Activated naive CD4-positive, alpha-beta T cell treated with Interleukin-2 at 50 U/mL for 16 hours (primary cell): ENCODE data around the gene PLD4.
"Not testable (repeated sequence)": the region's sequence is repeated elsewhere in the genome, so short reads cannot be mapped to it uniquely, and the experiment has no call there.

Experiments used
- DNase-seq: peaks from one replicate; pipeline ENCODE4 v3.0.0-alpha.2; 2020

PLD4 gene

DNA sequence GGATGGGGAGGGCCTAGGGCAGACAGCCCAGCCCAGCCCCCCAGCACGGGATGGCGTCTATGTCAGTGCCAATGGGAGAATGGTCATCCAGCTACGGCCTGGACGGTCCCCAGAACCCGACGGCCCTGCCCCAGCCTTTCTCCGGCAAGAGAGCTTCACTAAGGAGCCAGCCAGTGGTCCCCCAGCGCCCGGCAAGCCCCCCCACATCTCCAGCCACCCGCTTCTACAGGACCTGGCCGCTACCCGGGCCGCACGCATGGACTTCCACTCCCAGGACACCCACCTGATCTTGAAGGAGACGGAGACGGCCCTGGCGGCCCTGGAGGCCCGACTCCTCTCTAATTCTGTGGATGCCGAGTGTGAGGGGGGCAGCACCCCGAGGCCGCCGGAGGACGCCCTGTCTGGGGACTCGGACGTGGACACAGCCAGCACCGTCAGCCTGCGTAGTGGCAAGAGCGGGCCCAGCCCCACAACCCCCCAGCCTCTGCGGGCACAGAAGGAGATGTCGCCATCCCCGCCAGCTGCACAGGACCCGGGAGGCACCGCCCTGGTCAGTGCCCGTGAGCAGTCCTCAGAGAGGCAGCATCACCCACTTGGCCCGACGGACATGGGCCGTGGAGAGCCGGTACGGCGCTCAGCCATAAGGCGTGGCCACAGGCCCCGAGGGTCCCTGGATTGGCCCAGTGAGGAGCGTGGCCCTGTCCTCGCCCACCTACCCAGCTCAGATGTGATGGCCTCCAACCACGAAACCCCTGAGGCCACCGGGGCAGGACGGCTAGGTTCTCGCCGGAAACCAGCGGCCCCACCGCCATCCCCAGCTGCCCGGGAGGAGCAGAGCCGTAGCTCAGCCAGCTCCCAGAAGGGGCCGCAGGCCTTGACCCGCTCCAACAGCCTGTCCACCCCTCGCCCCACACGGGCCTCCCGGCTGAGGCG, 37.7 kb upstream of the PLD4 start:
- no peak for DNase-seq

- no peak for DNase-seq
Observed at GRCh38 chr14:104887623-104888488, 36.8 kb upstream of the PLD4 start.

DNA sequence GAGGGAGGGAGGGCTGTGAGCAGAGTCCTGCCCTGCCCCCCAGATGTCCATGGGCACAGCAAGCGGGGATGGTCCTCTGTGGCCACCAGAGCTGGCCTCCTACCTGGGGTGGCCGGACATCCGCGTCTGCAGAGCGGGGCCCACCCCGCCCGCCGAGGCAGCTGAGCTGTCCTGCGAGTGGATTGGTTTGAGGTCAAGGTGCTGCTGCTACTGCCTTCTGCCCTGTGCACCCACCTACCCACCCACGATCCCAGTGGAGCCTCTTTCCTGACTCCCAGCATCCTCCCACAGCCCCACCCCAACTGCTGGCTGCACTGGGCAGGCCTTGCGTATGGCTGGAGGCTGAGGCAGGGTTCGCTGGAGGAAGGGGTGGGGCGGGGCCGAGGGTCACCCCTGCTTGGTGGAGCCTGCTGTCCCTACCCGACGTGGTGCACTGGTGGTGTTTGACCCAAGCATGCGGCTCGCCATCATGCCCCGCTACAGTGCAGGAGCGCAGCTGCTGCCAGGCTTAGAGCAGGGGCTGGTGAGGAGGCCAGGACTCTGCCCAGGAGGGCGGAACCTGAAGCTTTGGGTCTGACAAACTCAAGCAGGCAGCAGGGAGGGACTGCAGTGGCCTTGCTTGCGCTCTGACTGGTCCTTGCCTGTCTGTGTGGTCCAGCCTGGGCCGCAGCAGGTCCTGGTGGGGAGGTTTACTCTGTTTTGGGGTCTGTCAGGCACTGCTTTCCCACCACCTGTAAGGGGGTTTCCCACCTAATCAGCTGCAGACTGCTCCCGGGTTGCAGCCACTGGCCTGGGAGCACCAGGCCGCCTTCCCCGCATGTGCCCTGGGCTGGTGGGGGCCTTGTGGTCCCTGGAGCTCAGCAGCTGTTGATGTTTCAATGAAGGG, 35.9 kb upstream of the PLD4 start:
- no peak for DNase-seq

DNA sequence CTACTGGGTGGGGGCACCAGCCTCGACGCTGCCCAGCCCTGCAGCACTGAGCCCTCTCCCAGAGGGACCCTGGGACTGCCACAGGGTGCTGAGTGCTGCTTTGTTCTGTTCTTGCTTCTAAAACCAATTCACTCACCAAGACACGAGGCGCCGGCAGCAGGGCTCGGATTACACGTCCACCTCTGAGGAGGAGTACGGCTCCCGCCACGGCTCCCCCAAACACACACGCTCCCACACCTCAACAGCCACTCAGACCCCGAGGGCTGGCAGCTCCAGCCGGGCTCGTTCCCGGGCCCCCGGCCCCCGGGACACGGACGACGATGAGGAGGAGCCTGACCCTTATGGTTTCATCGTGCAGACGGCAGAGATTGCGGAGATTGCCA, 35.3 kb upstream of the PLD4 start:
- DNase-seq, result no peak

DNA sequence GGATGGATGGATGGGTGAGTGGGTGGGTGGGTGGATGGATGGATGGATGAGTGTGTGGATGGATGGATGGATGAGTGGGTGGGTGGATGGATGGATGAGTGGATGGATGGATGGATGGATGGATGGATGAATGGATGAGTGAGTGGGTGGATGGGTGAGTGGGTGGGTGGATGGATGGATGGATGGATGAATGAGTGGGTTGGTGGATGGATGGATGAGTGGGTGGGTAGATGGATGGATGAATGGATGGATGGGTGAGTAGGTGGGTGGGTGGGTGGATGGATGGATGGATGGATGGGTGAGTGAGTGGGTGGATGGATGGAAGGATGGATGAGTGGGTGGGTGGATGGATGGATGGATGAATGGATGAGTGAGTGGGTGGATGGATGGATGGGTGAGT, 34.4 kb upstream of the PLD4 start:
- DNase-seq, result not testable (repeated sequence)

DNA sequence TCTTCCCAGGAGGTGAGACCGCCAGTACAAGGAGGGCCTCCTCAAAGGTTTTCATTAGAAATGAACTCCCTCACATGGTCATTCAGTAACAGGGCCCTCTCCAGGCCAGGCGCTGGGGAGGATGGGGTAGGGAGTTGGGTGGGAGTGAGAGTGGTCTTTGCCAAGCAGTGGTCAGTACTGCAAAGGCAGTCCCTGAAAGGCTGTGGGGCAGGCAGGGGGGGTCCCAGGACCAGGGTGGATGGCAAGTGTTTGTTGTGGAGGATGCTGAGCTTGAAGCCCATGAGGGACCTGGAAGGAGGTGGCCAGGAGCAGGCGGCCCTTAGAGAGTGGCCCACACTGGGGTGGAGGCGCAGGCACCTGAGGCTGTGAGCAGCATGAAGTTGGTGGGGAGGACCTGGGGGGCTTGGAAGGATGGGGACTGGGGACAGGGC, 33.5 kb upstream of the PLD4 start:
- no peak for DNase-seq

GRCh38 chr14:104891664-104892530, 32.8 kb upstream of the PLD4 start:
- DNase-seq, result no peak

- no peak for DNase-seq
Observed at GRCh38 chr14:104892531-104893434, 31.9 kb upstream of the PLD4 start.

- no peak for DNase-seq
Observed at GRCh38 chr14:104893435-104894207, 31.1 kb upstream of the PLD4 start.

DNA sequence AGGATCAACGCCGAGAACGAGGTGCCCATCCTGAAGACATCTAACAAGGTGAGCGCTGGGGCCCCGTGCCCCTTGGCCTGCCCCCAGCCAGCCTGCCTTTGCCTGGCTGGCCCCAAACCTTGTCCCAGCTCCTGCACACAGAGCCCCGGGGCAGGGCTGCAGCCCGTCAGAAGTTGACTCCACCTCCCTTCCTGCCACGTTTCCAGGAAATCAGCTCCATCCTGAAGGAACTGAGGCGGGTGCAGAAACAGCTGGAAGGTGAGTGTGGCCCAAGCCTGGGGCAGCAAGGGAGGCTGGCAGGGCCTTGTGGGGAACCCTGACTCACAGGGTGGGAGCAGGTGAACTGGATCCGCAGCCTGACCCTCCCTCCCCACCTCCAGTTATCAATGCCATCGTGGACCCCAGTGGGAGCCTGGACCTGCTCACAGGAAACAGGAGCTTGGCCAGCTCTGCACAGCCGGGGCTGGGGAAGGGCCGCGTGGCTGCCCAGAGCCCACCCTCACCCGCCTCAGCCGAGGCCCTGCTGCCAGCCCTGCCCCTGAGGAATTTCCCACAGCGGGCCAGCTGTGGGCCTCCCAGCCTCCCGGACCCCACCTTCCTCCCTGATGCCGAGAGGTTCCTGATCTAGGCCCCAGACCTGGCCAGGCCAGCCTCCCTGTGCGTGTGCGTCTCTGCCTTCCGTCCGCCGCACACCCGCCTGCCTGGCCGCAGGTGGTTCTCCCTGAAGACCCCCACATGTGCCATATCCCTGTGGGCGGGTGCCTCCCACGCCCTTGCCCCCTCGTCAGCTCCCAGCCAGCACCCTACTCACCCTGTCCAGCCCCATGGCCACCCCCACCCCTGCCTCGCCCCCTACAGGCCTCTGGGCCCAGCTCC, 30.1 kb upstream of the PLD4 start:
- no peak for DNase-seq

GRCh38 chr14:104895207-104895785, 29.4 kb upstream of the PLD4 start:
- no peak for DNase-seq

GRCh38 chr14:104895786-104896661, 28.7 kb upstream of the PLD4 start:
- no peak for DNase-seq

DNA sequence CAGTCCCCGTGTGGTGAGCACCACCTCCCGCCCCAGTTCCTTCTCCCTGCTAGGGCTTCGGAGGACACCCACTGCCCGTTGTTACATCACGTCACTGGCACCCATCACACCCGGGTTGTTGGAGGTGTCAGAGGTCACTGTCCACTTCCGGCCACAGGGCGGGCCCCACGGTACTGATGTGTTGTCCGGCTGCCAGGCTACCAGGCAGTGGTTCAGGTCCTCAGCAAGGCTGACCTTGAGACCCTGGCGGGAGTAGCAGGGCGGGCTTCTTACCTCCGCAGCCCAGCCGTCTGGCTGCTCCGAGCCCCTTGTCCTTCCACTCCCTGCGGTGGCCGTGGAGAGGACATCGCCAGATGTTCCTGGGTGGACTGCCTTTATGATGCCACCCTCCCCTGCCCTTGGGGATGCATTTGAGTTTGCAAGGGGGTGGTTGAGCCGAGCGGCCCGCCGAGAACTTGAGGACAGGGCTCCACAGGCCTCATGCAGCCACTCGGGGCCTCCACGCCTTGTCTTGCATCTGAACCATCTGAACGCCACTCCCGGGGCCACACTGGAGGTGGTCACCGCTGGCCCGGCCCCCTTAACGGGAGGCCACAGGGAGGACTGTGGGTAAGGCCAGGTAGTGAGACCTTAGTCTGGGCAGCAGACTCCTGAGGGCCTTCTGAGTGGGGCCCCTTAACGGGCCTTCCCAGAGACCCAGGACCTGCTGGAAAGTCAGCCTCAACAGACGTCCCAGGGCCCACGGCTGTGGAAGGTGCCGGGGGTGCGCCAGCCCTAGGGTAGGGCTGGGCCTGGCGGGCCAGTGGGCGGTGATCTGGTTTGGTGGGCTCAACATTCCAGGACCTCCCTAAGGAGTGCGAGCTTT, 27.1 kb upstream of the PLD4 start:
- no peak for DNase-seq

DNA sequence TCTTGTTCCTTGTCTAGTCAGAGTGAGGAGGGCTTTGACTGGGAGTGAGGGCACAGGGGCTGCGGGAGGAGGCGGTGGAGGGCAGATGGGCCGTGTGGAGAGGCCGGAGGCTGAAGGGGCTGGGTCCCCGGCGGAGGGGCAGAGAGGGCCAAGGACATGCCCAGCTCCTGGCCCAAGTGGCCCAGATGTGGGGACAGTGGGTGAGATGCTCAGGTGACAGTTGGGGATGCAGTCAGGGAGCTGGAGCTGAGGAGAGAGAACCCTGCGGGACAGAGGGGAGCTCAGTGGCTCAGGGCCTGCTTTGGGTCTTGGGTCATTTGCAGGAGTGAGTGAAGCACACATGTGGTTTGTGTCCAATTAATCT, 26.5 kb upstream of the PLD4 start:
- no peak for DNase-seq

DNA sequence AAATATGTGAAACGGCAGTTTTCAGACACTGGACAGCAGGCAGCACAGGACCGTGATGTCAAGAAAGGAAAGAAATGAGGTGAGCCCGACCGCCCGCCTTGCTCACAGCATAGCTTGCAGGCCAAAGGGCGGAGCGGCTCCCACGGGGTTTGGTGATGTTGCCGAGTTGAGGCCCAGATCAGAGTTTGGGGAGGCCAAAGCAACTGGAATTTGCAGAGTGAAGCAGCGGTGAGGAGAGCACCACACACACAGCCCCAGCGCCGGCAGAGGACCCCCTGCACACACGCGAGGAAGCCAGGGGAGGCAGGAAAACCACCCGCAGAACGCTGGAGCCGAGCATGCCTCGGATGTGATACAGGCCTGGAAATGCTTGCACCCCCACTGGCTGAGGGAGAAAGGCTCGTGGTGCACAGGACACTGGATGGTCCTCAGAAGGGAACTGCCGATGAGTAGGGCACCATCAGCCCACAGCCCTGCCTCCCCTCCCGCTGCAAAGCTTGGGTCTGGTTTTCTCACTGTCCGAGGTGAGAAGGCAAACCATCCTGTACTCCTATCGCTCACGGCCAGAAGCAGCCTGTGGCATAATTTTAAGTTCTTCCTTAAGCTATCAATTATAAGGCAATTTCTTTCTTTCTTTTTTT, 25.7 kb upstream of the PLD4 start:
- no peak for DNase-seq

DNA sequence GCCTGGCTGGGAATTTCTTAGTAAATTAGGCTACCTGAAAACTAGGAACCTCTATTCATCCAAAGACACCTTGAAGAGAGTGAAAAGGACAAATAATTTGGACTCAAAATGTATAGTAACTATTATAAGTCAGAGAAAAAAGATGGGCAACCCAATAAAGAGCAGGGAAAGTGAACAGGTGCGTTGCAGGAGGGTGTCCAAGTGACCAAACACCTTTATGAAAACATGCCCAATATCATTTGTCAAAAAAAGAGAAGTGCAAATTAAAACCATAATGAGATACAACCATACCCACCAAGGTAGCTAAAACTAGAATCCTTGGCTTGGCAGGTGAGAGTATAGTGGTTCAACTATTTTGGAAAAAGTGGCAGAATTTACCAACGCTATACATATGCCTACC, 24.9 kb upstream of the PLD4 start:
- no peak for DNase-seq
